ENCODE results near the gene DHRS12.

The DHRS12 gene

GRCh38 chr13:51797664-51798488 is 6.1 kb downstream of the DHRS12 start:
- peak; percentile 80 for TF ChIP-seq CTCF (conservative IDR thresholded peaks at IDR 0.05)
- peak overlapping the region; percentile 44 for H3K27ac ChIP-seq

GRCh38 chr13:51796546-51796945 is 7.4 kb downstream of the DHRS12 start:
- TF ChIP-seq CTCF (conservative IDR thresholded peaks at IDR 0.05), result no peak
- H3K27ac ChIP-seq, result no peak overlapping the region

GRCh38 chr13:51795419-51795818 is 8.5 kb downstream of the DHRS12 start:
- TF ChIP-seq CTCF (conservative IDR thresholded peaks at IDR 0.05), result no peak
- H3K27ac ChIP-seq, result no peak overlapping the region

GRCh38 chr13:51794964-51795363 is 9.0 kb downstream of the DHRS12 start:
- no peak overlapping the region for H3K27ac ChIP-seq
- TF ChIP-seq CTCF (conservative IDR thresholded peaks at IDR 0.05), result no peak

- TF ChIP-seq CTCF (conservative IDR thresholded peaks at IDR 0.05), result no peak
- H3K27ac ChIP-seq, result no peak overlapping the region
Observed at GRCh38 chr13:51793570-51794271, 10.2 kb downstream of the DHRS12 start.

- H3K27ac ChIP-seq, result peak overlapping the region; percentile 62
- no peak for TF ChIP-seq CTCF (conservative IDR thresholded peaks at IDR 0.05)
Observed at GRCh38 chr13:51786425-51787265, 17.3 kb downstream of the DHRS12 start.

Data from VCaP (cell line).